ENCODE measurements around the gene CRIP2. TPM values are rescaled to one million over a fixed set of nuclear protein-coding genes. Genes with fewer than 3 reads are reported as not detected.

CRIP2 gene
- total and polyA plus RNA-seq, 2 donors (not counting 1 experiment from before 2014, with no cell fraction given) = 6.0 to 81.6 TPM

DNA sequence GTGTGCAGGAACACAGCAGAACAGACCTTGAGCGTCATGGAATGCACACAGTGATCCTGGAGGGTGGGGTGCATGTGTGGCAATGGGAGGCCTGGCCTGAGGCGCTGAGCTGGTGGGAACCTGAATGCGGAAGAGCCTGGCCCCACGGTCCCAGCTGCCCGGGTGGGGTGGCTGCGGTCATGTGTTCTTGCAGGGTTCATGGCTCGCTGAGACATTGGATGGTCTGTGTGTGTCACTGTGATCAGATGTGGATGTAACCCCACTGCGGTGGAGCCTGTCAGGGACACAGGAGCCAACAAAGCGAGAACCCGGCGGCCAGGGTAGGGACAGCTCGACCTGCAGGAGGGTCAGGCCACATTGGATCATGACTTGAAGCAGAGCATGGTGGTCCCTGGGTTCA is 31.8 kb upstream of the CRIP2 start:
- peaks cover 50% of the 10 kb centered on the region for H4K20me1 ChIP-seq (ENCODE audit: control insufficient read depth, insufficient read depth, low read length, poor library complexity, severe bottlenecking)
- H3K27me3 Mint-ChIP-seq = no peaks in the 10 kb centered on the region
- peaks cover 65% of the 10 kb centered on the region for H3K79me2 ChIP-seq (ENCODE audit: control insufficient read depth, insufficient read depth, low read length)
- H3K27ac ChIP-seq (ENCODE audit: low read length in 2 of 2) = no peak overlapping the region
- H3K9me3 ChIP-seq (ENCODE audit: control extremely low read depth in 1 of 3, control insufficient read depth in 2 of 3, insufficient read depth in 1 of 3, low read length in 2 of 3) = no peaks in the 10 kb centered on the region
- ATAC-seq (ENCODE audit: low read depth) = no peak
- H3K4me1 Mint-ChIP-seq = peaks cover 4% of the 10 kb centered on the region
- intact Hi-C loops (cut with micrococcal nuclease) = no loop called here
- POLR2A ChIA-PET = no interaction called here
- H3K4me1 ChIP-seq (ENCODE audit: control insufficient read depth in 2 of 2, insufficient read depth in 2 of 2, low read length in 2 of 2) = peaks cover 0 to 3% of the 10 kb centered on the region in 2 donors
- 93% methylated on average over 12 of the region's 12 CpGs for WGBS (ENCODE audit: insufficient coverage)
- H3K9me3 Mint-ChIP-seq (ENCODE audit: insufficient read depth) = no peaks in the 10 kb centered on the region
- CTCF ChIA-PET = no interaction called here
- no peak overlapping the region for H3K9ac ChIP-seq (ENCODE audit: low read length)
- peaks cover 0 to 6% of the 10 kb centered on the region in 2 experiments for H3K36me3 ChIP-seq (replicated peaks in 1 of 2; ENCODE audit: control extremely low read depth in 1 of 2, control insufficient read depth in 1 of 2, extremely low read depth in 1 of 2, insufficient read depth in 2 of 2, low read length in 1 of 2)
- H3K4me3 Mint-ChIP-seq = no peak overlapping the region
- TF ChIP-seq EZH2 (IDR thresholded peaks at IDR 0.05; ENCODE audit: borderline replicate concordance, insufficient read depth, low read depth, low read length, poor library complexity, severe bottlenecking) = no peak
- TF ChIP-seq, protein P1, sequence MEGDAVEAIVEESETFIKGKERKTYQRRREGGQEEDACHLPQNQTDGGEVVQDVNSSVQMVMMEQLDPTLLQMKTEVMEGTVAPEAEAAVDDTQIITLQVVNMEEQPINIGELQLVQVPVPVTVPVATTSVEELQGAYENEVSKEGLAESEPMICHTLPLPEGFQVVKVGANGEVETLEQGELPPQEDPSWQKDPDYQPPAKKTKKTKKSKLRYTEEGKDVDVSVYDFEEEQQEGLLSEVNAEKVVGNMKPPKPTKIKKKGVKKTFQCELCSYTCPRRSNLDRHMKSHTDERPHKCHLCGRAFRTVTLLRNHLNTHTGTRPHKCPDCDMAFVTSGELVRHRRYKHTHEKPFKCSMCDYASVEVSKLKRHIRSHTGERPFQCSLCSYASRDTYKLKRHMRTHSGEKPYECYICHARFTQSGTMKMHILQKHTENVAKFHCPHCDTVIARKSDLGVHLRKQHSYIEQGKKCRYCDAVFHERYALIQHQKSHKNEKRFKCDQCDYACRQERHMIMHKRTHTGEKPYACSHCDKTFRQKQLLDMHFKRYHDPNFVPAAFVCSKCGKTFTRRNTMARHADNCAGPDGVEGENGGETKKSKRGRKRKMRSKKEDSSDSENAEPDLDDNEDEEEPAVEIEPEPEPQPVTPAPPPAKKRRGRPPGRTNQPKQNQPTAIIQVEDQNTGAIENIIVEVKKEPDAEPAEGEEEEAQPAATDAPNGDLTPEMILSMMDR (IDR thresholded peaks at IDR 0.05) = no peak
- H3K4me2 ChIP-seq (replicated peaks; ENCODE audit: low read depth, low read length, poor library complexity, severe bottlenecking) = no peak overlapping the region
- no peak overlapping the region for H3K27ac Mint-ChIP-seq
- DNase-seq = no peak
- H3K4me3 ChIP-seq (ENCODE audit: control extremely low read depth in 1 of 5, extremely low read depth in 1 of 5, insufficient read depth in 1 of 5, low read depth in 2 of 5, low read length in 4 of 5) = no peak overlapping the region
- no peak overlapping the region for H2AFZ ChIP-seq (ENCODE audit: insufficient read depth, low read depth, low read length, poor library complexity, severe bottlenecking)
- H3K27me3 ChIP-seq (replicated peaks in 1 of 4; ENCODE audit: control extremely low read depth in 1 of 4, control insufficient read depth in 3 of 4, insufficient read depth in 4 of 4, low read length in 3 of 4) = no peaks in the 10 kb centered on the region

DNA sequence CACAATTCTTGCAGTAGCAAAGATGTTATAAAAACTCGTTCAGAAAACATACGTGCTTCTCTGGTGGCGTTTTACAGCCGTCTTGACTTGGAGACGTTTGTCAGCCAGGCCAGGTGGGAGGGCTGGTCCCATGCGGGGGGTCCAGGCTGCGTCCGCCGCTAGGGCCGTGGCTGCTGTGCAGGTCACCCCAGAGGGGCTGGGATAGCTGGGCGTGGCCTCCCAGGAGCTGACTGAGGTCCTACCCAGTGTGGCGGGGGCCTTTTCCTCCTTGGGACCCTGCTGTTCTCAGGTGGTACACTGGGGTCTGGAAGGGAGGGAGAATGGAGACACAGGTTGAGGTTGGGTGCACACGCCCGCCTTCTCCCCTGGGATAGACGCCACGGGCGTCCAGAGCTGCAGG is 29.8 kb upstream of the CRIP2 start:
- Histone ChIP-seq H3K27me3 (replicated peaks in 1 of 4; ENCODE audit: control extremely low read depth in 1 of 4, control insufficient read depth in 3 of 4, insufficient read depth in 4 of 4, low read length in 3 of 4) (no peaks in the 10 kb centered on the region), H3K4me1 (ENCODE audit: control insufficient read depth in 2 of 2, insufficient read depth in 2 of 2, low read length in 2 of 2) (no peaks in the 10 kb centered on the region), H4K20me1 (ENCODE audit: control insufficient read depth, insufficient read depth, low read length, poor library complexity, severe bottlenecking) (peaks cover 50% of the 10 kb centered on the region), H3K36me3 (replicated peaks in 1 of 2; ENCODE audit: control extremely low read depth in 1 of 2, control insufficient read depth in 1 of 2, extremely low read depth in 1 of 2, insufficient read depth in 2 of 2, low read length in 1 of 2) (peaks cover 0 to 7% of the 10 kb centered on the region in 2 experiments), H2AFZ (ENCODE audit: insufficient read depth, low read depth, low read length, poor library complexity, severe bottlenecking) (no peak overlapping the region), H3K27ac (ENCODE audit: low read length in 2 of 2) (no peak overlapping the region), H3K4me2 (replicated peaks; ENCODE audit: low read depth, low read length, poor library complexity, severe bottlenecking) (no peak overlapping the region), H3K79me2 (ENCODE audit: control insufficient read depth, insufficient read depth, low read length) (peaks cover 55% of the 10 kb centered on the region), H3K9me3 (ENCODE audit: control extremely low read depth in 1 of 3, control insufficient read depth in 2 of 3, insufficient read depth in 1 of 3, low read length in 2 of 3) (no peaks in the 10 kb centered on the region), H3K4me3 (ENCODE audit: control extremely low read depth in 1 of 5, extremely low read depth in 1 of 5, insufficient read depth in 1 of 5, low read depth in 2 of 5, low read length in 4 of 5) (no peak overlapping the region), H3K9ac (ENCODE audit: low read length) (no peak overlapping the region)
- H3K4me3 Mint-ChIP-seq = no peak overlapping the region
- WGBS (ENCODE audit: insufficient coverage) = 83% methylated on average over 17 of the region's 17 CpGs
- ChIA-PET CTCF (no interaction called here), POLR2A (no interaction called here)
- no peak for ATAC-seq (ENCODE audit: low read depth)
- no peaks in the 10 kb centered on the region for H3K27me3 Mint-ChIP-seq
- no peaks in the 10 kb centered on the region for H3K9me3 Mint-ChIP-seq (ENCODE audit: insufficient read depth)
- no peak for DNase-seq
- intact Hi-C loops (cut with micrococcal nuclease) = no loop called here
- no peak overlapping the region for H3K27ac Mint-ChIP-seq
- TF ChIP-seq, protein P1 (IDR thresholded peaks at IDR 0.05) = no peak
- no peak for TF ChIP-seq EZH2 (IDR thresholded peaks at IDR 0.05; ENCODE audit: borderline replicate concordance, insufficient read depth, low read depth, low read length, poor library complexity, severe bottlenecking)
- no peaks in the 10 kb centered on the region for H3K4me1 Mint-ChIP-seq

Measured in B cell (primary cell).